HG02678 (cell line): ENCODE results near the gene ARID3B.

Experiments used
- ATAC-seq: cut with Tn5 transposase; IDR thresholded peaks from one replicate; pipeline ENCODE4 v1.9.1; 2021; ENCODE audit warnings: mild to moderate bottlenecking, moderate library complexity; ENCODE audit not compliant: unreplicated experiment

Gene ARID3B

DNA sequence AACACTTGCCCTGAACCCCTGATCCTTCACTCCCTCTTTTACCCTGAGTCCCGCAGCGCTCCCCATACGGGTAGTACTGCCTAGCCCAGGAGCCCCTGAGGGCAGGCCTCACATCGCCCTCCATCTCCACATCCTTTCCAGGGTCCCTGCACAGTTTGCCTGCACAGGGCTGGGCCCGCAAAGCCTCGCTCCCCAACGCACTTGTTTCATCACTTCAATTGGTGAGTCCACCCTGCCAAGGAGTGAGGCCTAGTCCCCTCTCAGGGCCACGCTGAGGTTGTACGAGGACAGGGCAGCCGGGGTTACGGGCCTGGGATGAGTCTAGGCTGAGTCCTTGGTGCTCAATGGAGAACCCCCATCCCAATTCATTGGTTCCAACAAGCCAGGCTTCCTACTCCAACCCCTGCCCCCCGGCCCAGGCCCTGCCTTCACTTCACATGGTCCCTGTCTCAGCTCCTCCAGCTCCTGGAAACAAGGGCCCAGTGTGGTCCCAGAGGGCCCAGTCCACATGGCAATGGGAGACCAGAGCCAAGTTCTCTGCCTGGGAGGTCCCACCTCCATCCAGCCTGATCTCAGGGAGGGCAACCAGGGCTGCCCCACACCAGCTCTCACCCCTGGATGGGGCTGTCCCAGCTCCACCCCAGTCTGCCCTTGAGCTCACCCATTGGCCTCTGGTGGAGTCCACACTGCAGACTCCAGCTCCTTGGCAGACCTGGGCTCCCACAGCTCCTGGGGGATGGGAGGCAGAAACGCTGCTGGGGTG is 62.2 kb downstream of the ARID3B start:
- no peak for ATAC-seq

DNA sequence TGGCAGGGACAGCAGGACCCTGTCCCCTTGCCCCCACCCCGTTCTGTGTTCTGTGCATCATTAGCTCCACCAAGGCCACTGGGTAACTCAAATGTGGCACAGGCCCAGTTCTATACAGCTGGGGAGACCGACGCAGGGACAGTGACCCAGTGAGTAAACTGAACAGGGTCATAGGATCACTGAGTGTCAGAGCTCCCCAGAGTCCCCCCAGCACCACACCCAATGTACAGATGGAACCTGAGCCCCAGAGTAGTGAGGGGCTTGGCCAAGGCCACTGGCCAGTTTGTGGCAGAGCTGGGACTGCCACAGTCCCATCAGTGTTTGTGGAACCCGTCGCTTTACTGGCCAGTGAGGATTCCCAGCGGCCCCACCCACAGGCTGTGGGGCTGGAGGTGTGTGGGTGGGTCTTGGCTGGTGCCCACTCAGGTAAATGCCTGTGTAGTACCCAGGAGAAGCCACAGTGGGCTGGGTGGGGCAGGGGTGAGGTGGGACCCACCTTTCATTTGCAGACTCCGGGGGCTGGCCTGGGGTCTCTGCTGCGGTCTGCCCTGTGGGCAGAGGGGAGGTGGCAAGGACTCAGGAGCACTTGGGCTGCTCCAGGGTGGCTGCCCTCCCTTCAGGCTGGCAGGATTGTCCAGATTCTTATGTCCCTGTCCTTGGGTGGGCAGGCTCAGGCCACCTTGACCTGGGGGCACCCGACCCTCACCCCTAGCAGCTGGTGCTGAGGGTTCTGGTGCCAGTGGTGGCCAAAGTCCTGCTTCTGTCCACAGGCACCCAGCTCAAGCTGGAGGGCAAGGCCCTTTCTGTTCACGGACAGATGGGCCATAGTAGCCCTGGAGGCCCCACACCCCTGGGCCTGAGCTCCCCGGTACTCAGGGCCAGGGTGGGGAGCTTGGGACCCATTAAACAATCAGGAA is 63.0 kb downstream of the ARID3B start:
- no peak for ATAC-seq

DNA sequence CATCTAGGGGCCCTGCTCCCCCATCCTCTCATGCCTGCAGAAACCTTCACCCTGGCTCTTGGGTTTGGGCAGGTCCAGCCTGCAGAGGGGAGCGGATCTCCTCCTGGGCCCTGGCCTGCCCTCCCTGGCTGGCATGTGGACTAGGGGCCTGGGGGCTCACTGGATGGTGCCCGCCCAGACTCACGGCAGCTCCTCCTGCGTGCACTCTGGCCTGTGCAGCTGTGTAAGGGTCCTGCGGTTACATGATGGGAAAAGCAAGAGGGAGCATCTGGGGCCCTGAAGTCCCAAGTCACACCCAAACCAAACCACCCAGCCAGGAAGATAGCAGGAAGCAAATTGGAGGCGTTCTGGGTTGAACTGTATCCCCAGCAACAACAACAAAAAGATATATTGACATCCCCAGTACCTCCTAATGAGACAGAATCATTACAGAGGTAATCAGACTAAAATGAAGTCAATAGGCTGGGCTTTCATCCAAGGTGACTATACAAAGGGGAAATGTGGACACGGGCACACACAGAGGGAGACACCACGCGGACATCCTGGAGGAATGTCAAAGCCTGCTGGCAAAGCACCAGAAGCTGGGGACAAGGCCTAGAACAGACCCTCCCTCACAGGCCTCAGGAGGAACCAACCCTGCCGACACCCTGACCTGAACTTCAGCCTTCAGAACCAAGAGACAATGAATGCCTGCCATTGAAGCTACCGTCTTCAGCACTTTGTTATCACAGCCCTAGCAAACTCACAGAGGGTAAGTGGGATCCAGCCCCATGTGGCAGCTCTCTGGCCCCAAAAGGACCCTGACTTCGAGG is 64.2 kb downstream of the ARID3B start:
- no peak for ATAC-seq

DNA sequence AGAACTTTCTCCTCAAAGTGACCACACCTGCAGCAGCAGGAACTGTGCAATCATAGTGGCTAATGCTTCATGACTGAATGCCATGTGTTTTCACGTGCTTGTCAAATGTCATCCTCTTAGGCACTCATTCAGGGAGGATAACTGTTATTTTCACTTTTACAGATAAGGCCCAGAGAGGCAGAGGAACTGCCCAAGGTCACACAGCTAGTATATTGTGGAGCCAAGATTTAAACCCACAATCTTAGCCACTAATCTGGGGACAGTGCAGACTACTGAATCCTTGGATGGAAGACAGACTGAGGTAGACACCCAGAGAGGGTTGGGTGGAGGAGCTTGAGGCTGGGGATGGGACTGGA is 64.8 kb downstream of the ARID3B start:
- ATAC-seq, result no peak

DNA sequence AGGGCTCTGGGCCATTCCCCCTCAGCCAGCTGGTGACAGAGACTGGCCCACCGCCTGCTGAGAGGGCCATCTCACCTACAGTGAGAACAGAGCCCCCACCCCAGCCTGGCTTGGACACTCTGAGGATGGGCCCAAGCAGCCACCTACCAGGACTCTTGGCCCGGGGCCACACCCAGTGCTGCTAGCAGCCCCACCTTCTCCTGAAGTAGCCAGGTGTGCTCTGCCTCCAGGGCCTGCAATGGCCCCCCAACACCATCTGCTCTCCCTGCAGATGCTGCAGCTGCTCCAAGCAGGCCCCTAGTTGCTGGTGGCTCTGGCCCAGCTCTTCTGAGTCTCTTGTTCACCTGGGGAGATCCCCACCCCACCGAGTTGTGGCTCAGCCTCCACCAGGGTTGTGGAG is 67.8 kb downstream of the ARID3B start:
- no peak for ATAC-seq

DNA sequence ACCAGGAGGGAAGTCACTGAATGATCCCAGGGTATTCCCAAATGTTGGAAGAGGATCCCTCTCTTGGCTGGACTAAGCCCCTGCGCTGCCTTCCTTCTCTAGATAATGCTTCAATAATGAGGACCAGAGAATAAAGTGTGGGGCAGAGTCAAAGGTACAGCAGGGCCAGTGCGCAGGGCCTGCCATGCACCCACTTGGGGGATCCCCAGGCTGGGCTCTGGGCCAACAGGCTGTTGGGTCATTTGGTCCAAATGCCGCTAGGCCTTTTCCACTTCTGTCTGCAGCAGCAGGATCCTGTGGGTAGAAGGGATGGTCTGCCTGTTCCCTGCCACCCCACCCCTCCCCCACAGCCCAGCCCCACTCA is 68.9 kb downstream of the ARID3B start:
- ATAC-seq, result no peak

DNA sequence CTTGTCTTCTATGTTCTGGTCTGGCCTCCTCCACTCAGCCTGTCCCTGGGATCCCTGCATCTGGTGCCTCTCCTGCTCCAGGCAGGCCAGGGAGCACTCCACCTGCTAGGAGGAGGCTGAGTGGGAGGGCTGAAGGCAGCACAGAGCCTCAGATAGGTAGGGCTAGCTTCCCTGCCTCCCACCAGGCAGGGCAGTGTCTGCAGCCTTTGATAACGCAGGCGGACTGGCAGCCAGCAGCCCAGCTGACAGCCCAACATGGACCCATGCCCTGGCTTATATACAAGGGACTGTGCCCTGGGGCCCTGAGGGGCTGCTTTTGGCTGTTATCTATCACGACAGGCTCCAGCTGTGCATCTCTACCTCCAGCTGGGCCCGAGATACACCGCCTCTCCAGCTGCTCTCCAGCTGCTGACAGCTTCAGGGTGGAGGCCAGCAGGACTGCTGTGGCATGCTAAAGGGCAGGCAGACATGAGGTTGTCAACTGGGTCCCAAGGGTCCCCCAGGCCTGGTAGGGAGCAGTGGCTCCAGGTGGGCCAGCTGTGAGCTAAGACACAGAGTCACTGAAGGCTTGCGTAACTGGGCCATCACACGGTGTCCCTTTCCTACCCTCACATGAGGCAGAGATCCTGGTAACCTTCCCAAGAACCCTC is 69.4 kb downstream of the ARID3B start:
- ATAC-seq, result no peak

DNA sequence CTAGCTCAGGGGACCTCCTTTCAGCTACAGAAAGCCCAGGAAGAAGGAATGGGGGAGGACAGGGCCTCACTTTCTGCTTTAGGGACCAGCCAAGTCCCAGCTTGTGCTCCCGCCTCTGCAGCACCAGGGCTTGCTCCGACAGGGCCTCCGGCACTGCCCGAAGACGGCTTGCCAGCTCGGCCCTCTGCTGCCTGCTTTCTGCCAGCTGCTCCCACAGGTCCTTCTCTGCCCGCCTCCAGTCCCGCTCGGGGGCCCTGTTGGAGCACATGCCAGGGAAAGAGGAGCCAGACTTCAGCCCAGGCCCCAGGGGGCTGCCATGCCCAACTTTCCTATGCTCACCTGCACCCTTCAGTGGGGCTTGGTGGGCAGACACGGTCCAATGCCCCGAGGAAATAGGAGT is 70.3 kb downstream of the ARID3B start:
- ATAC-seq, result no peak

DNA sequence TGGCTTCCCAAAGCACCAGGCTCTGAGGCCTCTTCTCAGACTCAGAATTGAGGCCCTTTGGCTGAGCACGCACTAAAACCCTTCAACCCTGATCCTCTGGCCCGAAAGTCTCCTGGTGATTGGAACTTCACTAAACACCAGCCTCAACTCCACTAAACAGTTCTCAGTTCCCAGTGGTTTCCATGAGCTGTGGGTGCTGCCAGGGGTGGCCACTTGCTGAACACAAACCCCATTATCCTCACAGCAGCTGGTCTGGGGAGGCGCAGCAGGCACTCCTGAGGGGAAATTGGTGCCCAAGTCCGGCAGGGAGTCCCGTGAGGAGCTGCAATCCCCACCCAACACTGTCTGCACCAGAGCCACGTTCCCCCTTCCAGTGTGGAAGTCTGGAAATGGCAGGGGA is 70.8 kb downstream of the ARID3B start:
- ATAC-seq, result no peak

DNA sequence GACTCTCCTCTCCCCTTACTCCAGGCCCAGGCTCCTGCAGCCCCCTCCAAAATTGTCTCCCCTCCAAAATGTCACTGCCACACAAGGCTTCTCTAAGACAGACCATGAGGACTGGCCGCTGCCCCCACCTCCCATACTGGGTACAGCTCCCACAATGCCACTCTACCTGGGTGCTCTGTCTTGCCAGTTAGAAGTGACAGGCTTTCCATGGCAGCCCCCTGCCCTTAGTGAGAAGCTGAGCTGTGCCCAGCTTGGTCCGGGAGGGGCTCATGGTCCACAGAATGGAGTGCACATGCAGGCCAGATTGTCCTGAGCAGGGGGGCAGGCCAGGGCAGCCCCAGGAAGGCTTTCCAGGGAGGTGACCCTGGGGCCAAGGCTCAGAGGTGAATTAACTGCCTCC is 71.7 kb downstream of the ARID3B start:
- no peak for ATAC-seq

DNA sequence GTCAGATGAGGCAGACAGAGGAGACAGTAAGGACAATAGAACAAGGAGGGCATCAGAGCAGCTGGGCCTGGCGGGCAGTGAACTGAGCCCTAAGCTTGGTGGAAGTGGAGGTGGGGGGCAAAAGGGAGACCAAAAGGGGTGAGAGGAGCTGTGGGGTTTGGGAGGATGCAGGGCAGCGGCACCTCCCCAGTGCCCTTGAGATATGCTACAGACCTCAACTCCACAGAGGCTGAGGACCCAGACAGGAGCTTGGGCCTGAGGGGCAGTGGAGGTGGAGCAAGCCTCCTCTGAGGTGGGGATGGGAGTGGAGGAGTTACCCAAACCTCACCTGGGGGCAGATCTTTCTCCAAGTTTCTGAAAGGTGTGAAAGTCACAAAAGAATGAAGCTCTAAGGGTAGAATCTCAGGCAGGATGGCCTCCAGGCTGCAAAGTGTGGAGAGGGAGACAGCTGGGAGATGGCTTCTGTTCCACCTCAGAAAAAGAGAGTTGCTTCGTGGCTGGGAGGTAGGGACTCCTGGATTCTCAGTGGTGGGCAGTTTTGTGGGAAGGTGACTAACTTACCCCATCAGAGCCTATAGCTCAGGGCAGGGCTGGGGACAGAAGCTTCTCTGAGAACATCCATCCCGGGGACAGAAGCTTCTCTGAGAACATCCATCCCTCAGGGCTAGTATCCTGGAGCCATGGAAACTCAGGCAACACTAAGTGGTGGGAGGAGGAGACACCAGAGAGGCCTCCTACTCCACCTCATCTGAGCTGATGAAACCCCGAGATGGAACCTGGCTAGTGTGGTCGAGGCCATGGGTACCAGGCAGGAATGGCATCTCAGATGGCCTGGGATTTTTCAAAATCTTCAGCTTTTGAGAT is 72.3 kb downstream of the ARID3B start:
- no peak for ATAC-seq

DNA sequence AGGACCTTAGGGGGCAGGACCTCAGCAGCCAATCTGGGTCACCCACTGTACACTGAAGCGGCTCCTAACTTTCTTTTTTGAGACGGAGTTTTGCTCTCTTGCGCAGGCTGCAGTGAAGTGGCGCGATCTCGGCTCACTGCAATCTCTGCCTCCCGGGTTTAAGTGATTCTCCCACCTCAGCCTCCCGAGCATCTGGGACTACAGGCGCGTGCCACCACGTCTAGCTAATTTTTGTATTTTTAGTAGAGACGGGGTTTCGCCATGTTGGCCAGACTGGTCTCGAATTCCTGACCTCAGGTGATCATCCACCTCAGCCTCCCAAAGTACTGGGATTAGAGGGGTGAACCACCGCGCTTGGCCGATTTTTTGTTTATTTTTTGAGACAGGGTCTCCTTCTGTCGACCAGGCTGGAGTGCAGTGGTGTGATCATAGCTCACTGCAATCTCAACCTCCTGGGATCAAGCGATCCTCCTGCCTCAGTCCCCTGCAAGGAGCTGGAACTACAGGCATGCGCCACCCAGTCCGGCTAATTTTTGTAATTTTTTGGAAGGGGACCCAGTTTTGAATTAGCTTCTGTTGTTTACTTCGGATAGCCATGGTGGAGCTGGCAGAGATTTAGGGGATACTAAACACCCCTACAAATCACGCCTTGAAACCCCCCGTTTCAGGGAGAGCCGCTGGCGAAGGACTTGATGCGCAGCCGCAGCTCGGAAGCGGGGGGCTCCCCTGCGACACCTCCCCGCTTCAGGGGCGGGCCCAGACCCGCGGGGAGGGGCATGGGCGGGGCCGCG is 73.1 kb downstream of the ARID3B start:
- ATAC-seq, result no peak

DNA sequence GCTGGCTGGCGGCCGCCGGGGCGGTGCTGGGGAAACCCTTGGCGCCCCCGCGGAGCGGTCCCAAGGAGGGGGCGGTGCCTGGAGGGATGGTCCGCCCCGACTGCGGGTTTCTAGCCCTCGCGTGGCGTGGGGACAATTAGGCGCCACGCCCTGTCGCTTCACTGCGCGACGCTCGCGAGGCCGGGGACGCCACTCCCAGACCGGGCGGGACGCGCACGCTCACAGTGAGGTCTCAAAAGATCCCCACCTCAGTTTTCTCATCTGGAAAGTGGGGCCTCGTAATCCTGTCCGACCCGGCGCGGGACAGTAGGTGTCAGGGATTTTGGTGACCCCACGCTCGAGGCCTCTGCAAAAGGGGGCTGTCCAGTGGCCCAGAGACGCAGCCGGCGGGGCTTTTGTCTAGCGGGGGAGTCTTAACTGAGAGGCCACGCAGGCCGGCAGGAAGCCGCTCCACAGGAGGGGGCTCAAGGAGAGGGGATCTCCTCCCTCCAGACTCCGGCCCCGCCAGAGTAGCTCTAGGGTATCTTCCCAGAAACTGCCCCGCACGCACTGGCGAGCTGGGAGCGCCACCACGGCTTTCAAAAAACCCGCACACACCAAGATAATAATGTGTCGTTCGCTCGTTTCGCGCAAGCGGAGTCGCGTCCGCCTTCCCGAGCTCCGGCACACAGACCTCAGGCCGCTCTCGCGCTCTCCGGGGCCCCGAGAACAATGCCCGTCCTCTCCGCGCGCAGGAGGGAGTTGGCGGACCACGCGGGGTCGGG is 73.9 kb downstream of the ARID3B start:
- ATAC-seq, result peak; percentile 54

DNA sequence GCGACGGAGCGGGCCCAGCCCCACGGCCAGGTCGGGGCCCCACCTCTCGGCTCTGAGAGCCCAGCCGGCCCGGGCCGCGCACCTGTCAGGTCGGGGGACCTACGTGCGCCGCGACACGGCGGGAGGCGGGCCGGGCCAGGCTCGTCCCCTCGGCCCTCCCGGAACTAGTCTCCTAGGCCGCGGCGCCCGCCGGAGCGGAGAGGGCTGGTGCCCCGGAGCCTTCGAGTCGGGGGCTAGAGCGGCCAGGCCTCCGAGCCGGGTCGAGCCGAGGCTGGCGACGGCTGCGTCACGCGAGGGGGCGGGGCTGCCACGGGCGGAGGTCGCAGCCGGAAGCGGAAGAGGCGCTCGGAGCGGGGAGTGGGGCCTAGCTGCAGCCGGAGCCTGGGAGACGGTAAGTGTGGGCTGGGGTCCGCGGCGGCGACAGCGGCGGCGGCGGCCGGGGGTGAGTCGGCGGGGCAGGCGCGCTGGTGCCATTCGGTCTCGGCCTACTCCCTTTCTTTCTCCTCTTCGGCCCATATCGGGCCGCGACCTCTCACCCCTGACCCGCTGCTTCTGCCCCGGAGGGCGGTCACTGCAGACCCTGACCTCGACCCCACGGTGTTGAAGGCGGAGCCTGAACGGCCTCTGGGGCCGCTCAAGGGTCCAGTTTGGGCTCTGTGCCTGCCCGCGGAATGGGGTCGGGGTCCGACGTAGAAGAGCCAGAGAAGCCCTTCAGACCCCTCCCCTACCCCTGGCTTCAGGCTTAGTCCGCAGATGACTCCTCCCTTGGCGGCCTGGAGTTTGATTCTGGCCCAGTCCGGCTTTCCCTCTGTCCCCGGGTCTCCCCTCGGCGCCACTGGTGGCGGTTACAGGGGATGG is 74.7 kb downstream of the ARID3B start, which contains the start of gene CLK3:
TSS of gene CLK3 (plus strand) at position 329 of the 858 bp plus-strand sequence. CDS start 3,361 bp downstream, outside the sequence.
- peak; percentile 77 for ATAC-seq

DNA sequence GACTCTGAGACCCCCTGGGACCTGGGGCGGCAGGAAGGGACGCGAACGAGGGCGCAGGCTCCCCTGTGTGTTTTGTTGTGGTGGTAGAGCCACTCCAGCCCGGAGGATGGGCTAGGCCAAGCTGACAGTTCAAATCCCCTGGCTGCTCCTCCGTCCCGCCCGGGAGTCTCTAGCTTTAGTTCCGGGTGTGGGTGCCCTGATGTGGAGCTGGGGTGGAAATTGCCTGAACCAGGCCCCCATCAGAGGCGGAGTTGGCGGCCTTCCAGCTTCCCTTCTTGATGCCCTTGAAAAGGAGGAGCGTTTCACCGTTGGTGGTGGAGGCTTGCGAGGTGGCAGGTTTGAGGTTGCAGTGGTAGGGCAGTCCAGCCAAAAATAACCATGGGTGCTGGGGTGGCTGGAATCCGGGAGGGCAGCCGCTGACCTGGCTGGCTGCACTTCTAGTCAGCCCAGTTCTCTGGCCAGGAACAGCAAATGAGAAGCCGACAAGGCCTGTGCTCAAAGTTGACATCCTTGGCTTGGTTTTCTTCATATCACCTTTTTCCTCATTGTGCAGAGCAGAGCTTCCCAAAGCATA is 75.4 kb downstream of the ARID3B start:
- no peak for ATAC-seq

DNA sequence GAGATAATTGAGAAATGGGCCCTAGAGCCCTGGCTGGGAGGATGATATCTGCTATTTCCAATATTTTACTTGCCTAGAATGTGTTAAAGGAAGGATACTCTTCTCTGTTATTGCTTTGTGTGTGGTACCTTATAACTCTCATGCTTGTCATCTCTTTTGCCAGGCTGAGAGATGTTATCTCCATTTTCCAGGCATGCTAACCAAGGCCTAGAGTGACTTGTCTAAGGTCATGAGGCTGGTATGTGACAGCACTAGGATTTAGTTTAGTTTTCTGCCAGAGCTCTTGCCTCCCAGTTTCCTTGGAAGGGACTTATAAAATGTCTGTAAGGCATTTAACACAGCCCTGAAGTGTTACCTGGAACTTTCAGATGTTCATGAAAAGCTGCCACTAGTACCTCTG is 76.0 kb downstream of the ARID3B start:
- ATAC-seq, result no peak
